NOMO-1 (cell line): Measurements from ENCODE around the gene CEBPG.

Source experiments
- DNase-seq, 2 experiments: peaks; one replicate each; lab custom pipeline; 2025; ENCODE audit not compliant: unreplicated experiment in 2 of 2; lab: John Stamatoyannopoulos, UW

The CEBPG gene

DNA sequence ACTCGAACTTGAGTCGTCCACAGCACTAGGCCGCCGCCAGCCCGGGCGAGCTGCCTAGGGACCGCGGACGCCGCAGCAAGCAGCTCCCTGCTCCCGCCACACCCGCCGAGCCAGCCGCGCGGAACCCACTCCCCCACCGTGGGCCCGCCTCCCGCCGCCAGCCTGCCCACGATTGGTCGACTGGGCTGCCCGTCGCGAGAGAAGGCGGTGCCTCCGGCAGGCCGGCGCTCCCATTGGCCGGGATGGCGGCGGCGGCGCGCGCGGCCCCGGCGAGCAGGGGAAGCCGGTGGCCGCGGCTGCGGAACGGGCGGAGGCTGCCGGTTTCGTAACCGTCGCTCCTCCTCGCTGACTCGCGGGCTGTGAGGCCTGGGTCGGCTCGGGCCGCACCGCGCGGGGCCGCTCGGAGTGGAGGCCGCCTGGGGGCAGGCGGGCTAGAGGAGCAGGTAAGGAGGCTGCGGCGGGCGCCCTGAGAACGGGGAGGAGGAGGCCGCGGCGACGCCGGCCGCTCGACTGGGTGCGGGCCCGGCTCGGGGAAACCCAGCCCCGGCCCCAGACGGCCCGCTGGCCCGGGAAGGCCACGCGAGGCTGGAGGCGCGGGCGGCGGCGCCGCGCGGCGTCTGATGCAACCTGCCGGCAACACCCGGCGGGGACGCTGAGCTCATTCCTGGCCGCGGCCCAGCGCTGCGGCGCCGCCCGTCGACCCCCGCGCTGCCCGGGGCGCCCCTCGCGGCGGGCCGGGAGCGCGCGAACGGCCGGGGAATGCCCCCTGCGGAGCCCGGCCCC lies at the start of gene CEBPG:
TSS of gene CEBPG (plus strand) at position 257 of the 783 bp plus-strand sequence. CDS start 5,531 bp downstream, outside the sequence.
- DNase-seq: peak; percentile 91 to 96

DNA sequence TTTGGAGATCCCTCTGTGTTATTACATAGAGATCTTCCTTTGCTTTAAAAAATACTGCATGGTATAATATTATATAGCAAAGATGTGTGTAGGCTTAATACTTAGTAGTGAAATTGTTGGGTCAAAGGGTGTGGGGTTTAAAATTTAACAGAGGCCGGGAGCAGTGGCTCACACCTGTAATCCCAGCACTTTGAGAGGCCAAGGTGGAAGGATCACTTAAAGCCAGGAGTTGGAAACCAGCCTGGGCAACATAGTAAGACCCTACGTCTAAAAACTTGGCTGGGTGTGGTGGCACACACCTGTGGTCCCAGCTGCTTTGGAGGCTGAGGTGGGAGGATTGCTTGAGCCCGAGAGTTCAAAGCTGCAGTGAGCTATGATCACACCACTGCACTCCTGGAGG lies 48.9 kb upstream of the CEBPG start:
- DNase-seq: no peak

- DNase-seq: no peak
These were observed 47.6 kb upstream of the CEBPG start for GRCh38 chr19:33325920-33326319.

GRCh38 chr19:33329060-33329459 lies 44.4 kb upstream of the CEBPG start:
- no peak for DNase-seq

DNA sequence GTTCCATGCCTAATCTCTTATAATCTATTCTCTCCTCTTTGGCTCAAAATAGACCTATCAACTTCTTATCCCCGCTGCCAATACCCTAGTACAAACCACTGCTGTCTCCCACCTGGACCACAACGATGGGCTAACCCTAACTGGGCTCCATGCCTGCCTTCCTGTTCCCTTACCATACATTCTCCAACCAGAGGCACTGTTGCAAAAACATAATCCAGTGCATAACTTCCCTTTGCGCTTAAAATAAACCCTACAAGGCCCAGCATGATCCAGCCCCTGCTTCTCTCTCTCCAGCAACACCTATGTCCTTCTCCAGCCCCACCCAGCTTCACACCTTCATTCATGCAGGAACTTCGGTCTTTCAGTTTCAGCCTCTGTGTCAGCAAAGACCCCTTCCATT lies 43.8 kb upstream of the CEBPG start:
- DNase-seq: peak; percentile 32 to 41

- peak; percentile 93 to 96 for DNase-seq
These were observed 41.3 kb upstream of the CEBPG start for GRCh38 chr19:33332248-33332647.

DNA sequence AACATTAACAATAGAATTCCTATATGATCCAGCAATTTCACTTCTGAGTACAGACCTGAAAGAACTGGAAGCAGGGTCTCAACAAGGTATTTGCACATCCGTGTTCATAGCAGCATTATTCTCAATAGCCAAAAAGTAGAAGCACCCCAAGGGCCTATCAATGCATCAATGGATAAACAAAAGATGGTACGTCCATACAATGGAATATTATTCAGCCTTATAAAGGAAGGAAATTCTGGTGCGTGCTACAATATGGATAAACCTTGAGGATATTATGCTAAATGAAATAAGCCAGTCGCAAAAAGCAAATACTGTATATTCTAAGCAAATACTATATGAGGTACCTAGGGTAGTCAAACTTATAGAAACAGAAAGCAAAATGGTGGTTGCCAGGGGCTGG lies 40.4 kb upstream of the CEBPG start:
- no peak for DNase-seq

- DNase-seq: peak in 1 of 2 experiments; percentile 7
These were observed 39.9 kb upstream of the CEBPG start for GRCh38 chr19:33333642-33334041.

- DNase-seq: no peak
These were observed 39.2 kb upstream of the CEBPG start for GRCh38 chr19:33334271-33334670.

GRCh38 chr19:33335446-33335845 lies 38.1 kb upstream of the CEBPG start:
- DNase-seq: no peak

GRCh38 chr19:33339016-33339984 lies 34.2 kb upstream of the CEBPG start:
- peak in 1 of 2 experiments; percentile 25 for DNase-seq

DNA sequence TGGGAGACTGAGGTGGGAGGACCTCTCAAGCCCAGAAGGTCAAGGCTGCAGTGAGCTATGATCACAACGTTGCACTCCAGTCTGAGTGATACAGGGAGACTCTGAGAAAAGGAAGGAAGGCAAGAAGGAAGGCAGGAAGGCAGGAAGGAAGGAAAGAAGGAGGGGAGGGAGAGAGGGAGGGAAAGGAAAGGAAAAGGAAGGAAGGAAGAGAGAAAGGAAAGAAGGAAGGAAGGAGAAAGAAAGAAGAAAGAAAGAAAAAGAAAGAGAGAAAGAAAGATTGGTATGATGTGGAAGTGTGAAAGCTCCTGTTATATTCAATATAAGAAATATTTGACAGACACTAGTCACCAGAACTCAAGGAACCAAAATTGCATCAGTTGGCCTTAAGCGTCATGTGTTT lies 32.5 kb upstream of the CEBPG start:
- DNase-seq: no peak

- no peak for DNase-seq
These were observed 30.2 kb upstream of the CEBPG start for GRCh38 chr19:33343301-33343700.

DNA sequence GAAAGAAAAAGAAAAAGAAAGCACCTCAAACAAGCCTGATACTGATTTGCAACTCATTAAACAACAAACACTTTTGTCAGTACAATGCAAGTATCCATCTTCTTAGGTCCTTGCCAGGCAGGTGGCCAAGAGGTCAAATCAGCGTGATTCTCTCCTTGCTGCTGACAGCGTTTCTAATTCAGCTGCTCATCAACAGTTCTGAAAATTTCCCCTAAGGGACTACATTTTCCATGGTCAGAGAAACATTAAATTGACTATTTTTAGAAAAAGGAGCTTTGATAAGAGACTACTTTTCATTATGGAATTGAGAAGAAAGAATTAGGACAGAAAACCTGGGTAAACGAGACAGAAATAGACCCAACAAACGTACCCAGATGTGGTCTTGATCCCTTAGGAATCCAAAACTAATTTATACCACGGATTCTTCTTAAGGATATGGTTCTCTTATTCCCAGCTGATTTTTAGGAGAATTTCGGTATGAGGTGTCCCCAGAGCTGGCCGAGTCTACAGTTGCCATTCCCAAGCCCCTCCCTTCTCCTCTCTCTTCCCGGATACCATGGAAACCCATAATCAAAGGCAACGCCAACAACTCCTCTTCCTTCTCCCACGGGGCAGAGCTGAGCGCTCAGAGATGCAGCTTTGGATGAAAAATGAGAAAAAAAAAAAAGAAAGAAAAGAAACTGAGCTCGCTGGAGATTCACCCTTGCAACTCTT lies 29.5 kb upstream of the CEBPG start:
- no peak for DNase-seq

DNA sequence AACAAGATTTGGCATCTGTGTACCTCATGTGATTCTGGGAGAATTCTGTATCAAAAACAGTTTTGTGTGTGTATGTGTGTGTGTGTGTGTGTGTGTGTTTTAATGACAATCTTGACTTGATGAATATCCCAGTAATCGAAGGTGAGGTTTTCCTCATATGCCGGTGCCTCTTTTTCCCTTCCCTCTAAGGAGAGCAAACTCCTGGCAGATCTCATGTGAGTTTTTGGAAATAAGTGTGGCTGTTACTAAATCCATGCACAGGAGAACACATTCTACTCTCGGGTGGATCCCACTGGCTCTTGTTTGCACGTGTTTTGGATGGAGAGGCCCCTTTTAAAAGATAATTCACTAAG lies 29.0 kb upstream of the CEBPG start:
- no peak for DNase-seq

DNA sequence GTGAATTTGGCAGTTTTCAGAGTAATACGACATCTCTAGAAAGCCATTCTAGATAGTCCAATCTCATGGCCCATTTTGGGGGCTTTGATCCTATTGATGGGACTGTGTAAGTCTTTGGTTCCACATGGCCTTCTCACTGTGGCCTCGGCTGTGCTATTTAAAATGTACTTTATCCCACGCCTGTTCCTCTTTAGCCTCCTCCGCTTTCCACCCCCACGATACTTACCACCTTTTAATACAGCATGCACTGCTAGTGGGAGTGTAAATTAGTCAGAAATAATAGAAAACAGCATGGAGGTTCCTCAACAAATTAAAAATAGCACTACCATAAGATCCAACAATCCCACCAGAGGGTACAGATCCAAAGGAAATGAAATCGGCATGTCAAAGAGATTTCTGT lies 28.3 kb upstream of the CEBPG start:
- DNase-seq: no peak

DNA sequence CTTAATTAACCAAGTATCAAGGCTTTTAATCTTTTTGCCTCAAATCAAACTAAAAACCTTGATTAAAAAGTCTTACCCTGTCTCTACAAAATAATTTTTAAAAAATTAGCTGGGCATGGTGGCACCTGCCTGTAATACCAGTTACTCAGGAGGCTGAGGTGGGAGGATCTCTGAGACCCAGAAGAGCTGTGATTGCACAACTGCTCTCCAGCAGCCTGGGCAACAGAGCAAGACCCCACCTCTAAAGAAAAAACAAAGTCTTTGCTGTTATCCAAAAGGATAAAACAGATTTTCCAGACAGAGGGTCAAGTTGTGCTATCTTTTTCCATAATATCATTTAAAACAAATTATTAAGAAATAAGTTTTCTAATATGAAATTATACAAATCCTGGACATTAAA lies 26.8 kb upstream of the CEBPG start:
- DNase-seq: no peak

DNA sequence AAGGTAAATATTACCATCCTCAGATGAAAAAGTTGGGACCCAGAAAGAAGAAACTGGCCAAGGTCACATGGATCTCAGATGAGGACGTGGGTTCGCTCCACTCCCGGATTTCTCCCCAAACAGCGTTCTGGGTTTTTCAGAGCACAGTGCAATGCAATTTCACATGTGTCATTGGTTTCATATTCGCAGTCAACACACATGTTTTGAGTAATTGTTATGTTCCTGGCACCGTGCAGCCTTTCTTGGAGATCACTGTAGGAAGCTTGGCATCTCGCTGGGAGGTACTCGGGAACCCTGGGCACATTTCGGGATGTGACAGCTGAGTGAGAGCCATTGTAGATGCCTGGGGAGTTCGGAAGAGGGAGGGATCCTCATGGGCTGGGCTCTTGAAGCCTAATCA lies 26.2 kb upstream of the CEBPG start:
- DNase-seq: no peak

DNA sequence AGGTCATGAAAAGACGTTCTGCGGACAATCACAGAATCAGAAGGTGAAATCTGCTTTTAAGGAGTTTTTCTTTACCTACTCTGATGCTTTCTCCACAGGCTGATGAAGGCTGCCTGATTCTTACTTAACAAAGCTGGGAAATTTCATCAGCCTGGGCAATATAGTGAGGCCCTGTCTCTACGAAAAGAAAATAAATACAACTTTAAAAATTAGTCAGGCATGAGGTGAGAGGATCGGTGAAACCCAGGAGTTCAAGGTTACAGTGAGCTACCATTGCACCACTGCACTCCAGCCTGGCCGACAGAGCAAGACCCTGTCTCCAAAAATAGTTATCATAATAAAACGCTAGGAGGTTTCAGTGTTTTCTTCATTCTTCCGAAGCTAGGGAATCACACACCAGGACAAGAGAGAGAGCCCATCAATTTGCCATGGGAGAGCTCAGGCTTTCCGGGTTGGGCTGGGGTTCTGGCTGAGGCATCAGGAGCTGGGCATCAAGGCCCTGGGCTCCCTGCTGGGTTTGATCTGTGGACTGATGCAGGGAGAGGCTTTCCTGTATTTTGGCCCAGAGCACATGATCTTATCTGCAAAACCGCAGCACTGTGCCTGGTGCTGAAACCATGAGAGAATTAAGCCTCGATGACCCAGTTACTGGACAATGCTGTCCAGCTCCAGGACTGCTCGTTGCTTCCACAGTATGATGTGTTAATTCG lies 25.1 kb upstream of the CEBPG start:
- no peak for DNase-seq
